ENCODE measurements around the gene DDX10. TPM values are rescaled to one million over a fixed set of nuclear protein-coding genes. Genes with fewer than 3 reads are reported as not detected.

Gene DDX10
- total RNA-seq, 1 experiment from 2014 or later, result 72.2 TPM

DNA sequence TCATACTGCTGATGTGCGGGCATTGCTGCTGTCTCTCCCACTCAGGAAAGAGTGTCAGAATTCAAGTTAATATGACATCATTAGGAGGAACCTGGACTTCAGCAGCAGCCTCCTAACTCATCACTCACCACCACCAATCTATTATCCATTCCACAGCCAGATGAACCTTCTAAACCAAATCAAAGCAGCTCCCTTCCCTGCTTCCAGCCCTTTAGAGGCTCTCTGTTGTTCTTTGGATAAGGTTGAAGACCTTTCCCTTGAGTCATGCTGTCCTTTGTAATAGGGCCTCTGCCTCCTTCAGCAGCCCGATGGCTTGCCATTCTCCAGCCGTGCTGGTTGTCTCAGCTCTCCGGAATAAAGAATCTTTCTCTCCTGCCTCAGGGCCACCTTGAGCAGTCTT is 301.3 kb downstream of the DDX10 start:
- intact Hi-C loops (cut with micrococcal nuclease; ENCODE audit: unreplicated experiment), result no loop called here
- ChIA-PET CTCF (no interaction called here), POLR2A (ENCODE audit: low non-redundant PET) (no interaction called here)
- BruUV-seq (replicated peaks), result no TSS peak
- no peaks in the 10 kb centered on the region for H3K36me3 ChIP-seq (ENCODE audit: insufficient read depth, low read length, poor library complexity, severe bottlenecking)
- no peak for DNase-seq (ENCODE audit: low spot score)
- no peaks in the 10 kb centered on the region for H3K9me3 ChIP-seq (ENCODE audit: low read depth, low read length, poor library complexity, severe bottlenecking)
- no peak overlapping the region for H3K27ac ChIP-seq (ENCODE audit: low read depth, low read length, poor library complexity, severe bottlenecking)
- H3K4me3 ChIP-seq (ENCODE audit: low read depth, low read length, poor library complexity, severe bottlenecking), result no peak overlapping the region
- TF ChIP-seq, protein P1, sequence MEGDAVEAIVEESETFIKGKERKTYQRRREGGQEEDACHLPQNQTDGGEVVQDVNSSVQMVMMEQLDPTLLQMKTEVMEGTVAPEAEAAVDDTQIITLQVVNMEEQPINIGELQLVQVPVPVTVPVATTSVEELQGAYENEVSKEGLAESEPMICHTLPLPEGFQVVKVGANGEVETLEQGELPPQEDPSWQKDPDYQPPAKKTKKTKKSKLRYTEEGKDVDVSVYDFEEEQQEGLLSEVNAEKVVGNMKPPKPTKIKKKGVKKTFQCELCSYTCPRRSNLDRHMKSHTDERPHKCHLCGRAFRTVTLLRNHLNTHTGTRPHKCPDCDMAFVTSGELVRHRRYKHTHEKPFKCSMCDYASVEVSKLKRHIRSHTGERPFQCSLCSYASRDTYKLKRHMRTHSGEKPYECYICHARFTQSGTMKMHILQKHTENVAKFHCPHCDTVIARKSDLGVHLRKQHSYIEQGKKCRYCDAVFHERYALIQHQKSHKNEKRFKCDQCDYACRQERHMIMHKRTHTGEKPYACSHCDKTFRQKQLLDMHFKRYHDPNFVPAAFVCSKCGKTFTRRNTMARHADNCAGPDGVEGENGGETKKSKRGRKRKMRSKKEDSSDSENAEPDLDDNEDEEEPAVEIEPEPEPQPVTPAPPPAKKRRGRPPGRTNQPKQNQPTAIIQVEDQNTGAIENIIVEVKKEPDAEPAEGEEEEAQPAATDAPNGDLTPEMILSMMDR (conservative IDR thresholded peaks at IDR 0.05; ENCODE audit: low read depth, low read length), result no peak
- TF ChIP-seq EZH2 (IDR thresholded peaks at IDR 0.05; ENCODE audit: borderline replicate concordance, low read depth, low read length, poor library complexity, severe bottlenecking), result no peak
- no peaks in the 10 kb centered on the region for H3K4me1 ChIP-seq (ENCODE audit: insufficient read depth, low read length, poor library complexity, severe bottlenecking)
- no peaks in the 10 kb centered on the region for H3K27me3 ChIP-seq (replicated peaks; ENCODE audit: insufficient read depth, low read depth, low read length, poor library complexity)

- no peak overlapping the region for H3K4me3 ChIP-seq (ENCODE audit: low read depth, low read length, poor library complexity, severe bottlenecking)
- DNase-seq (ENCODE audit: low spot score), result no peak
- POLR2A ChIA-PET (ENCODE audit: low non-redundant PET), result interaction anchor here (0.5 kb wide), 1 partner anchor 1214 kb away, joined by 10 read pairs; no protein-coding TSS in a partner anchor
- no TSS peak for BruUV-seq (replicated peaks)
- no peaks in the 10 kb centered on the region for H3K4me1 ChIP-seq (ENCODE audit: insufficient read depth, low read length, poor library complexity, severe bottlenecking)
- H3K36me3 ChIP-seq (ENCODE audit: insufficient read depth, low read length, poor library complexity, severe bottlenecking), result no peaks in the 10 kb centered on the region
- CTCF ChIA-PET, result interaction anchor here (0.6 kb wide), 1 partner anchor 179 kb away, joined by 3 read pairs; no protein-coding TSS in a partner anchor
- intact Hi-C loops (cut with micrococcal nuclease; ENCODE audit: unreplicated experiment), result no loop called here
- no peak overlapping the region for H3K27ac ChIP-seq (ENCODE audit: low read depth, low read length, poor library complexity, severe bottlenecking)
- no peaks in the 10 kb centered on the region for H3K9me3 ChIP-seq (ENCODE audit: low read depth, low read length, poor library complexity, severe bottlenecking)
- no peaks in the 10 kb centered on the region for H3K27me3 ChIP-seq (replicated peaks; ENCODE audit: insufficient read depth, low read depth, low read length, poor library complexity)
- no peak for TF ChIP-seq EZH2 (IDR thresholded peaks at IDR 0.05; ENCODE audit: borderline replicate concordance, low read depth, low read length, poor library complexity, severe bottlenecking)
- TF ChIP-seq, protein P1 (conservative IDR thresholded peaks at IDR 0.05; ENCODE audit: low read depth, low read length), result no peak
Measured at GRCh38 chr11:108966978-108967377, 302.1 kb downstream of the DDX10 start.

DNA sequence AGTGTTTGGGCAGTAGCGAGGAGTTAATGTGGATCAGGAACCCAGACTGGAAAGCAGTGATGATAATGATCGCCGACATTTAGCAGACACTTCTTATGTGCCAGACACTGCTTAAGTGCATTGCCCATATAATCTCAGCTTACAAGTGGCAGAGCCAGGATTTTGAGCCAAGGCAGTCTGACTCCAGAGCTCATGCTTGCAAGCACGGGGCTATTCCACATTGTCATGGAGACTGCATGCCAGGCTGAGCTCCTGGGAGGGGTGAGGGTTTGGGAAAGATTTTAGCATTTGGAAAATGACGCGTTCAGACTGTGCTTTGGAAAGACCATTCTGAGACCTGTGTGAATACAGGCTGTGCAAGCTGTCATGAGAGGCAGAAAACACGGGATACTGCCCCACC is 302.7 kb downstream of the DDX10 start:
- ChIA-PET POLR2A (ENCODE audit: low non-redundant PET) (interaction anchor here (0.5 kb wide), 1 partner anchor 1213 kb away, joined by 10 read pairs; no protein-coding TSS in a partner anchor), CTCF (interaction anchor here (0.6 kb wide), 1 partner anchor 179 kb away, joined by 3 read pairs; no protein-coding TSS in a partner anchor)
- Histone ChIP-seq H3K36me3 (ENCODE audit: insufficient read depth, low read length, poor library complexity, severe bottlenecking) (no peaks in the 10 kb centered on the region), H3K4me3 (ENCODE audit: low read depth, low read length, poor library complexity, severe bottlenecking) (no peak overlapping the region), H3K9me3 (ENCODE audit: low read depth, low read length, poor library complexity, severe bottlenecking) (no peaks in the 10 kb centered on the region), H3K4me1 (ENCODE audit: insufficient read depth, low read length, poor library complexity, severe bottlenecking) (no peaks in the 10 kb centered on the region), H3K27ac (ENCODE audit: low read depth, low read length, poor library complexity, severe bottlenecking) (no peak overlapping the region), H3K27me3 (replicated peaks; ENCODE audit: insufficient read depth, low read depth, low read length, poor library complexity) (no peaks in the 10 kb centered on the region)
- no peak for TF ChIP-seq EZH2 (IDR thresholded peaks at IDR 0.05; ENCODE audit: borderline replicate concordance, low read depth, low read length, poor library complexity, severe bottlenecking)
- TF ChIP-seq, protein P1 (conservative IDR thresholded peaks at IDR 0.05; ENCODE audit: low read depth, low read length), result no peak
- no peak for DNase-seq (ENCODE audit: low spot score)
- no TSS peak for BruUV-seq (replicated peaks)
- intact Hi-C loops (cut with micrococcal nuclease; ENCODE audit: unreplicated experiment), result no loop called here

Measured in A673 (cell line).